Hepatocyte (in vitro differentiated cells): Measurements from ENCODE around the gene SHFL. TPM values are rescaled to one million over a fixed set of nuclear protein-coding genes. Genes with fewer than 3 reads are reported as not detected.

Experiments used
- DNase-seq: peaks from one replicate; pipeline ENCODE4 v3.0.0-alpha.2; 2016; ENCODE audit warnings: low spot score
- H2AFZ ChIP-seq: fragments of 200-600 bp; sonication (generic); 2 replicates; pipeline ENCODE4 v1.6.0; 2016; ENCODE audit warnings: antibody characterized with exemption, mild to moderate bottlenecking
- H3K27ac ChIP-seq: fragments of 200-600 bp; sonication (generic); 2 replicates; pipeline ENCODE4 v1.5.1; 2016; ENCODE audit warnings: mild to moderate bottlenecking
- H3K27me3 ChIP-seq: fragments of 200-600 bp; sonication (generic); 2 replicates; pipeline ENCODE4 v1.6.1; 2016
- H3K36me3 ChIP-seq: fragments of 200-600 bp; sonication (generic); replicated peaks from 2 replicates; pipeline ENCODE4 v1.5.1; 2016; ENCODE audit warnings: low read depth; ENCODE audit not compliant: insufficient read depth
- H3K4me1 ChIP-seq: fragments of 200-600 bp; sonication (generic); 2 replicates; pipeline ENCODE4 v1.5.1; 2016; ENCODE audit warnings: mild to moderate bottlenecking, moderate library complexity; ENCODE audit not compliant: insufficient read depth
- H3K4me2 ChIP-seq: fragments of 200-600 bp; sonication (generic); 2 replicates; pipeline ENCODE4 v1.6.0; 2016
- H3K4me3 ChIP-seq: fragments of 200-600 bp; sonication (generic); 2 replicates; pipeline ENCODE4 v1.5.1; 2016; ENCODE audit warnings: mild to moderate bottlenecking
- H3K79me2 ChIP-seq: fragments of 200-600 bp; sonication (generic); 2 replicates; pipeline ENCODE4 v1.6.0; 2017; ENCODE audit warnings: mild to moderate bottlenecking
- H3K9me2 ChIP-seq: fragments of 200-600 bp; sonication (generic); replicated peaks from 2 replicates; pipeline ENCODE4 v1.6.0; 2017; ENCODE audit warnings: mild to moderate bottlenecking; ENCODE audit not compliant: insufficient read depth
- H3K9me3 ChIP-seq: fragments of 200-600 bp; sonication (generic); 2 replicates; pipeline ENCODE4 v1.5.1; 2016; ENCODE audit warnings: low read depth, mild to moderate bottlenecking
- H4K20me1 ChIP-seq: fragments of 200-600 bp; sonication (generic); 2 replicates; pipeline ENCODE4 v1.6.0; 2016; ENCODE audit warnings: mild to moderate bottlenecking; ENCODE audit not compliant: insufficient read depth, poor library complexity, severe bottlenecking
- CTCF ChIP-seq: fragments of 200-600 bp; sonication (generic); IDR thresholded peaks from 2 replicates; pipeline ENCODE4 v1.5.1; 2016; ENCODE audit warnings: antibody characterized with exemption, mild to moderate bottlenecking; ENCODE audit not compliant: poor library complexity
- EZH2 ChIP-seq: fragments of 200-600 bp; sonication (generic); IDR thresholded peaks from 2 replicates; pipeline ENCODE4 v1.6.1; 2016; ENCODE audit warnings: antibody characterized with exemption, mild to moderate bottlenecking, borderline replicate concordance
- EZH2phosphoT487 ChIP-seq: fragments of 200-600 bp; sonication (generic); IDR thresholded peaks from one replicate; pipeline ENCODE4 v1.6.1; 2018; ENCODE audit warnings: antibody characterized with exemption, mild to moderate bottlenecking, low read depth, moderate library complexity; ENCODE audit not compliant: unreplicated experiment, severe bottlenecking
- WGBS: methylation state at CpG from one replicate; pipeline ENCODE4 v1.1.6; 2016; ENCODE audit warnings: low lambda C conversion rate; ENCODE audit errors: missing lambda C conversion rate; 5-methylcytosine and 5-hydroxymethylcytosine counted together
- polyA plus RNA-seq: library from polyadenylated mRNA; unstranded; fragments of >200 nt; fragmentation: Nextera tagmentation; extraction: Ambion mirVana; gene quantifications from 2 replicates; pipeline ENCODE4 v1.2.1, GENCODE V29; 2016
- total RNA-seq: library from RNA; depleted of rRNA; stranded (reverse); fragments of >200 nt; gene quantifications from 2 replicates; pipeline ENCODE4 v1.2.3, GENCODE V29; 2014

Gene SHFL
- total and polyA plus RNA-seq, 2 experiments from 2014 or later, result 26.0 to 48.7 TPM

- Histone ChIP-seq H3K4me2 (no peak overlapping the region), H3K79me2 (peaks cover under 1% of the 10 kb centered on the region), H3K4me1 (no peaks in the 10 kb centered on the region), H3K9me2 (no peaks in the 10 kb centered on the region), H3K36me3 (no peaks in the 10 kb centered on the region), H2AFZ (no peak overlapping the region), H4K20me1 (no peaks in the 10 kb centered on the region), H3K27me3 (no peaks in the 10 kb centered on the region), H3K27ac (no peak overlapping the region), H3K4me3 (no peak overlapping the region), H3K9me3 (no peaks in the 10 kb centered on the region)
- TF ChIP-seq CTCF (no peak), EZH2 (no peak), EZH2phosphoT487 (no peak)
- DNase-seq, result no peak
- WGBS, result 98% methylated on average over 7 of the region's 7 CpGs
Observed at GRCh38 chr19:10124429-10124828, 38.3 kb downstream of the SHFL start.

- Histone ChIP-seq H3K36me3 (no peaks in the 10 kb centered on the region), H2AFZ (no peak overlapping the region), H3K9me3 (no peaks in the 10 kb centered on the region), H3K4me1 (no peaks in the 10 kb centered on the region), H3K27ac (no peak overlapping the region), H4K20me1 (no peaks in the 10 kb centered on the region), H3K27me3 (no peaks in the 10 kb centered on the region), H3K79me2 (no peaks in the 10 kb centered on the region), H3K9me2 (no peaks in the 10 kb centered on the region), H3K4me2 (no peak overlapping the region), H3K4me3 (no peak overlapping the region)
- DNase-seq, result no peak
- 100% methylated on average over 1 of the region's 4 CpGs for WGBS
- TF ChIP-seq EZH2 (no peak), EZH2phosphoT487 (no peak), CTCF (no peak)
Observed at GRCh38 chr19:10126213-10126639, 40.1 kb downstream of the SHFL start.

- no peaks in the 10 kb centered on the region for H3K9me2 ChIP-seq
- H3K4me1 ChIP-seq, result no peaks in the 10 kb centered on the region
- DNase-seq, result no peak
- H4K20me1 ChIP-seq, result no peaks in the 10 kb centered on the region
- H3K36me3 ChIP-seq, result no peaks in the 10 kb centered on the region
- no peak overlapping the region for H3K4me3 ChIP-seq
- H3K27me3 ChIP-seq, result no peaks in the 10 kb centered on the region
- no peaks in the 10 kb centered on the region for H3K9me3 ChIP-seq
- no peak overlapping the region for H3K4me2 ChIP-seq
- H2AFZ ChIP-seq, result no peak overlapping the region
- no peaks in the 10 kb centered on the region for H3K79me2 ChIP-seq
- WGBS, result 96% methylated on average over 7 of the region's 7 CpGs
- TF ChIP-seq EZH2phosphoT487 (no peak), CTCF (no peak), EZH2 (no peak)
- H3K27ac ChIP-seq, result no peak overlapping the region
Observed at GRCh38 chr19:10132905-10133304, 46.8 kb downstream of the SHFL start.

- no peak for TF ChIP-seq CTCF
- TF ChIP-seq EZH2, result no peak
- no peak for TF ChIP-seq EZH2phosphoT487
- H3K9me2 ChIP-seq, result no peaks in the 10 kb centered on the region
- H3K4me2 ChIP-seq, result no peak overlapping the region
- no peak overlapping the region for H3K27ac ChIP-seq
- no peaks in the 10 kb centered on the region for H3K36me3 ChIP-seq
- H3K4me1 ChIP-seq, result no peaks in the 10 kb centered on the region
- no peak for DNase-seq
- no peak overlapping the region for H2AFZ ChIP-seq
- whole genome bisulfite sequencing, result 93% methylated on average over 11 of the region's 11 CpGs
- no peaks in the 10 kb centered on the region for H4K20me1 ChIP-seq
- H3K4me3 ChIP-seq, result no peak overlapping the region
- no peaks in the 10 kb centered on the region for H3K79me2 ChIP-seq
- no peaks in the 10 kb centered on the region for H3K27me3 ChIP-seq
- no peaks in the 10 kb centered on the region for H3K9me3 ChIP-seq
Observed at GRCh38 chr19:10133596-10133995, 47.5 kb downstream of the SHFL start.
